Liver (tissue), 9 donors: ENCODE data around the gene ACTN3. TPM values are rescaled to one million over a fixed set of nuclear protein-coding genes. Genes with fewer than 3 reads are reported as not detected.
"Not testable (repeated sequence)": the region's sequence is repeated elsewhere in the genome, so short reads cannot be mapped to it uniquely, and the experiment has no call there.

Experiments
- DNase-seq: peaks from one replicate; pipeline ENCODE4 v3.0.0-alpha.2; 2017; ENCODE audit warnings: low spot score
- H3K27ac ChIP-seq, 2 donors: one replicate each; pipeline ENCODE4 v1.7.0; 2013; ENCODE audit warnings: inconsistent platforms in 2 of 2, low read length in 2 of 2, control low read depth in 1 of 2, low read depth in 1 of 2, mild to moderate bottlenecking in 1 of 2
- H3K27me3 ChIP-seq, 4 donors: one replicate each; pipeline versions ENCODE4 v1.6.1 to v1.7.0; 2013; ENCODE audit warnings: low read length in 3 of 4, inconsistent platforms in 1 of 4, mild to moderate bottlenecking in 1 of 4, moderate library complexity in 1 of 4; ENCODE audit not compliant: control insufficient read depth in 4 of 4, insufficient read depth in 4 of 4
- H3K36me3 ChIP-seq, 4 donors: one replicate each; pipeline versions ENCODE4 v1.6.1 to v1.7.0; 2013; ENCODE audit warnings: low read length in 3 of 4, mild to moderate bottlenecking in 3 of 4, low read depth in 1 of 4, moderate library complexity in 1 of 4; ENCODE audit not compliant: control insufficient read depth in 4 of 4, insufficient read depth in 3 of 4
- H3K4me1 ChIP-seq, 4 donors: one replicate each; pipeline versions ENCODE4 v1.6.1 to v1.7.0; 2013; ENCODE audit warnings: low read length in 3 of 4, mild to moderate bottlenecking in 3 of 4, moderate library complexity in 1 of 4; ENCODE audit not compliant: control insufficient read depth in 4 of 4, insufficient read depth in 4 of 4
- H3K4me3 ChIP-seq, 3 donors: one replicate each; pipeline versions ENCODE4 v1.6.1 to v1.7.0; 2013; ENCODE audit warnings: low read length in 3 of 3, control low read depth in 1 of 3, low read depth in 1 of 3, mild to moderate bottlenecking in 1 of 3
- H3K9ac ChIP-seq, 2 donors: one replicate each; pipeline ENCODE4 v1.7.0; 2013; ENCODE audit warnings: low read length in 2 of 2, mild to moderate bottlenecking in 2 of 2, moderate library complexity in 2 of 2, control low read depth in 1 of 2, low read depth in 1 of 2
- H3K9me3 ChIP-seq, 4 donors: one replicate each; pipeline versions ENCODE4 v1.6.1 to v1.7.0; 2013; ENCODE audit warnings: low read length in 3 of 4; ENCODE audit not compliant: control insufficient read depth in 4 of 4
- EGR1 ChIP-seq, 2 donors: IDR thresholded peaks; 2 replicates each; pipeline ENCODE4 v1.6.1; 2016 to 2018; ENCODE audit warnings: antibody characterized with exemption in 2 of 2, low read depth in 2 of 2
- JUND ChIP-seq, 2 donors: IDR thresholded peaks; 2 replicates each; pipeline ENCODE4 v1.6.1; 2016; ENCODE audit warnings: antibody characterized with exemption in 2 of 2
- MAX ChIP-seq: IDR thresholded peaks from 2 replicates; pipeline ENCODE4 v1.6.1; 2016; ENCODE audit warnings: antibody characterized with exemption
- NR2F2 ChIP-seq: IDR thresholded peaks from 2 replicates; pipeline ENCODE4 v1.6.1; 2016; ENCODE audit warnings: antibody characterized with exemption
- RAD21 ChIP-seq, 2 donors: IDR thresholded peaks; 2 replicates each; pipeline ENCODE4 v1.6.1; 2016; ENCODE audit warnings: antibody characterized with exemption in 2 of 2, mild to moderate bottlenecking in 2 of 2
- YY1 ChIP-seq: IDR thresholded peaks from 2 replicates; pipeline ENCODE4 v1.6.1; 2016; ENCODE audit warnings: antibody characterized with exemption, mild to moderate bottlenecking
- ZBTB33 ChIP-seq: IDR thresholded peaks from 2 replicates; pipeline ENCODE4 v1.6.1; 2016; ENCODE audit warnings: antibody characterized with exemption
- WGBS: extraction: QIAGEN DNeasy Blood & Tissue Kit; methylation state at CpG from one replicate; pipeline ENCODE4 v1.1.7; 2013; 5-methylcytosine and 5-hydroxymethylcytosine counted together
- polyA plus RNA-seq, 2 donors: library from polyadenylated mRNA; stranded (reverse) in 1 of 2; unstranded in 1 of 2; fragments of 200-250 nt in 1 of 2; fragments of >200 nt in 1 of 2; fragmentation: Nextera tagmentation in 1 of 2; extraction: Ambion mirVana in 1 of 2; gene quantifications; one replicate each; pipeline versions ENCODE4 v1.2.1 to v1.2.3, GENCODE V29; 2013 to 2015
- total RNA-seq, 2 donors: library from RNA; depleted of rRNA; stranded (reverse); fragments of >200 nt; gene quantifications; one replicate each; pipeline ENCODE4 v1.2.3, GENCODE V29; 2014
- donor health status: healthy.
- donor health status: healthy.
- donor health status: healthy.
- donor health status: healthy.
- donor health status: healthy.

ACTN3 gene
- total and polyA plus RNA-seq, 4 donors, result not detected

GRCh38 chr11:66541892-66542291 lies 4.8 kb upstream of the ACTN3 start:
- H3K4me3 ChIP-seq, result no peak overlapping the region
- no peak for TF ChIP-seq ZBTB33
- no peak for TF ChIP-seq NR2F2
- no peak for TF ChIP-seq MAX
- H3K27me3 ChIP-seq, result no peaks in the 10 kb centered on the region
- WGBS, result 89% methylated on average over 4 of the region's 4 CpGs
- DNase-seq, result no peak
- H3K27ac ChIP-seq, result no peak overlapping the region
- H3K36me3 ChIP-seq, result peaks cover 2 to 26% (median 4%) of the 10 kb centered on the region in 4 donors
- no peak overlapping the region for H3K9ac ChIP-seq
- H3K4me1 ChIP-seq, result peaks cover 5 to 12% (median 8%) of the 10 kb centered on the region in 4 donors
- H3K9me3 ChIP-seq, result no peaks in the 10 kb centered on the region

DNA sequence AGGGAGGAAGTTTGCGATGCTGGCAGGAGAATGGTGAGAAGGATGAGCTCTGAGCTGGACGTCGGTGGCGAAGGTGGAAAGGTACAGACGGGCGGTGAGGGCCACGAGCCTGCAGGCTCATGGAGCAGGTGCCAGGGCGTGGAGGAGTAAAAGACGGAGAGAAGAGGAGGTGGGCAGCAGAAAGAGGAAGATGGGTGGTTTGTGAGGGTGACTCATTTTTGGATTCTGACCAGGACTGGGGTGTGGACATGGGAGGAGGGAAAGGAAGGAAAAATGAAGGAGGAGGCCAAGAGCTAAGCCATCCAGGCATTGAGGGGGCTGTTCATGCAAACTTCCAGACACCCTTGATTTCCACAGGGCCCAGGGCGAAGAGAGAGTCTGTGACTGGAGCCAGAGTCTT lies 4.3 kb upstream of the ACTN3 start:
- no peak overlapping the region for H3K9ac ChIP-seq
- WGBS, result 95% methylated on average over 10 of the region's 10 CpGs
- no peak overlapping the region for H3K27ac ChIP-seq
- H3K27me3 ChIP-seq, result no peaks in the 10 kb centered on the region
- TF ChIP-seq YY1, result no peak
- TF ChIP-seq JUND (IDR thresholded peaks at IDR 0.05), result no peak
- no peak for TF ChIP-seq RAD21 (IDR thresholded peaks at IDR 0.05)
- DNase-seq, result no peak
- peaks cover 2 to 26% (median 4%) of the 10 kb centered on the region in 4 donors for H3K36me3 ChIP-seq
- H3K9me3 ChIP-seq, result no peaks in the 10 kb centered on the region
- peaks cover 5 to 12% (median 8%) of the 10 kb centered on the region in 4 donors for H3K4me1 ChIP-seq
- H3K4me3 ChIP-seq, result no peak overlapping the region

DNA sequence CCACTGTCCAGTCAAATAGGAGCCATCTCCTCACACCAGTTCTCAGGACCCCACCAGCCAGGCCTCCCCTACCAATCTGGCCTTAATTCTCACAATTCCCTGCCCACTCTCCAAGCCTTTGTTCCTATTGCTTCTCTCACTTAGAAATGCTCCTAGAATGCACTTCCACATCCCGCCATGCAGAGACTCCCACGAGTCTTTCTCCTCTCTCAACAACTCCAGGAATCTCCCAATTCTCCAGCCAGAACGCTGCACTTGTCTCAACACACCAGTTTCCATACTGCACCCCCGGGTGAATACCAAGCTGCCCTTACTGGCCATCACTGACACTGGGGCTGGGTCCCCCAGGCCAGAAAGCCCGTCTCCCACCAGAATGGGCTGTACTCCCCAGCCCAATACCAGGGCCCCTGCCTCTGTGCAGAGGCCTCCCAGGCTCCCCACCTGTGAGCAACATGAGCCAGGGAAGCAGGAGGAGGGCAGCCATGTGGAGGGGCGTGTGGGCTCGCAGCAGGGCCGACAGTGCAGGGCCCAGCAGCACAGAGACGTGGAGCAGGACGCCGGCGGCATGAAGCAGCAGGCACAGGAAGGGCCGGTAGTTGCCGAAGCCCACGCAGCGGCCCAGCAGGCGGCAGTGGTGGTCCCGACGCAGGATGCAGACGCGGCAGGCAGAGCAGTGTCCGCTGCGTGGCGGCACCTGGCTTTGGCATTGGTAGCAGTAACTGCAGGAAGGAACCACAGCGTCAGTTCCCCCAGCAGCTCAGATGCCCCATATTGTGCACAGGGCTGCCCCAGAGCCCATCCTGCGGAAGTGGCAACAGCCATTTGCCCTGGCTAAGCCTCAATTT lies 3.2 kb upstream of the ACTN3 start:
- H3K9me3 ChIP-seq, result no peaks in the 10 kb centered on the region
- H3K9ac ChIP-seq, result no peak overlapping the region
- peak; percentile 62 for DNase-seq
- H3K27me3 ChIP-seq, result no peaks in the 10 kb centered on the region
- H3K4me1 ChIP-seq, result peaks cover 5 to 12% (median 8%) of the 10 kb centered on the region in 4 donors
- TF ChIP-seq RAD21 (IDR thresholded peaks at IDR 0.05), result peak in 1 of 2 donors; percentile 22
- TF ChIP-seq EGR1 (IDR thresholded peaks at IDR 0.05; ENCODE audit: low read depth in 2 of 2), result no peak
- H3K36me3 ChIP-seq, result peaks cover 0 to 26% (median 4%) of the 10 kb centered on the region in 4 donors
- H3K4me3 ChIP-seq, result no peak overlapping the region
- 61% methylated on average over 26 of the region's 26 CpGs for WGBS
- H3K27ac ChIP-seq, result peak overlapping the region in 1 of 2 donors; percentile 33

DNA sequence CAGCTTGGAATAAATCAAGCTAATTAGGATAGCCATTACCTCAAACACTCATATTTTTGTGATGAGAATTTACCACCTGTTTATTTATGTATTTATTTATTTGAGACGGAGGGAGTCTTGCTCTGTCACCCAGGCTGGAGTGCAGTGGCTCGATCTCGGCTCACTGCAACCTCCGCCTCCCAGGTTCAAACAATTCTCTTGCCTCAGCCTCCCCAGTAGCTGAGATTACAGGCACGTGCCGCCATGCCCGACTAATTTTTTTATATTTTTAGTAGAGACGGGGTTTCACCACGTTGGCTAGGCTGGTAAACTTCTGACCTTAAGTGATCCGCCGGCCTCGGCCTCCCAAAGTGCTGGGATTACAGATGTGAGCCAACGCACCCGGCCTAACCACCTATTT lies 1.8 kb upstream of the ACTN3 start:
- not testable (repeated sequence) for H3K27me3 ChIP-seq, H3K9ac ChIP-seq, DNase-seq, H3K9me3 ChIP-seq, H3K27ac ChIP-seq
- Histone ChIP-seq H3K4me3 (peak overlapping the region; percentile 60 to 84 (median 70)), H3K4me1 (peaks cover 5 to 12% (median 8%) of the 10 kb centered on the region in 4 donors), H3K36me3 (peaks cover 0 to 15% (median 4%) of the 10 kb centered on the region in 4 donors)
- 78% methylated on average over 14 of the region's 14 CpGs for WGBS
